Activated T-helper 2 cell treated with anti-CD3 and anti-CD28 coated beads, Interferon-gamma antibody, Interleukin-2, Interleukin-4, amounts not matched to agents 10 μg/mL and 5 μg/mL and 100 μg/mL, durations not matched to agents 14 hours and 24 hours and 36 hours (primary cell): Measurements from ENCODE around the gene DDX39B. TPM values are rescaled to one million over a fixed set of nuclear protein-coding genes. Genes with fewer than 3 reads are reported as not detected.
"Not testable (repeated sequence)": the region's sequence is repeated elsewhere in the genome, so short reads cannot be mapped to it uniquely, and the experiment has no call there.

Source experiments
- DNase-seq: peaks from one replicate; pipeline ENCODE4 v3.0.0; 2021; ENCODE audit warnings: low spot score
- H3K27ac Mint-ChIP-seq: one replicate; pipeline ENCODE4 v1.8.0; 2021; ENCODE audit warnings: mixed read lengths
- H3K27me3 Mint-ChIP-seq: one replicate; pipeline ENCODE4 v1.8.0; 2021; ENCODE audit warnings: low read depth, mixed read lengths
- H3K36me3 Mint-ChIP-seq: one replicate; pipeline ENCODE4 v1.8.0; 2021; ENCODE audit warnings: low read depth, mixed read lengths
- H3K4me1 Mint-ChIP-seq: one replicate; pipeline ENCODE4 v1.8.0; 2021; ENCODE audit warnings: low read depth, mixed read lengths
- H3K4me3 Mint-ChIP-seq: one replicate; pipeline ENCODE4 v1.8.0; 2021; ENCODE audit warnings: low read depth, mild to moderate bottlenecking, moderate library complexity, mixed read lengths
- H3K9me3 Mint-ChIP-seq: one replicate; pipeline ENCODE4 v1.8.0; 2021; ENCODE audit warnings: mixed read lengths
- intact Hi-C: fragments of 100-400 bp; cut with micrococcal nuclease; formaldehyde crosslinking; loops from one replicate; pipeline ENCODE4 v1.15.1; 2023
- total RNA-seq: library from RNA; stranded (reverse); gene quantifications from 2 replicates; pipeline ENCODE4 v1.2.3, GENCODE V29; 2022

The DDX39B gene
- total RNA-seq, 1 donor from 2014 or later, result 579 TPM

DNA sequence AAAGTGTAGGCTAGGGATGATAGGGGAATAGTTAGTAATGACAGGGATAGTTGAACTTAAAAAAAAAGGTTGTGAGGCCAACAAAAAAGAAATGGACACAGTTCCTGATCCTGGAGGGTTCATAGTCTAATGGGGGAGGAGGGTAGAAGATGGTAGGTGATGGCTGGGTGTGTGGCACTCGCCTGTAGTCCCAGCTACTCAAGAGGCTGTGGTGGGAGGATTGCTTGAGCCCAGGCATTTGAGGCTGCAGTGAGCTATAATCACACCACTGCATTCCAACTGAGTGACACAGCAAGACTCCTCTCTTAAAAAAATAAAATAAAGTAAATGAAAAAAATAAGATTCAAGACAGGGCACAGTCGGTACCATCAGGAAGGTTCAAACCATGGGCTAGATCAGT is 46.2 kb downstream of the DDX39B start:
- H3K27ac Mint-ChIP-seq, result peak overlapping the region; percentile 77
- intact Hi-C loops, result loop anchor here (10.0 kb wide), 1 partner anchor 339 kb away; no protein-coding TSS in a partner anchor
- no peaks in the 10 kb centered on the region for H3K9me3 Mint-ChIP-seq
- peak overlapping the region; percentile 95 for H3K4me3 Mint-ChIP-seq
- H3K36me3 Mint-ChIP-seq, result peaks cover 8% of the 10 kb centered on the region
- peaks cover 38% of the 10 kb centered on the region for H3K4me1 Mint-ChIP-seq
- H3K27me3 Mint-ChIP-seq, result no peaks in the 10 kb centered on the region
- no peak for DNase-seq

DNA sequence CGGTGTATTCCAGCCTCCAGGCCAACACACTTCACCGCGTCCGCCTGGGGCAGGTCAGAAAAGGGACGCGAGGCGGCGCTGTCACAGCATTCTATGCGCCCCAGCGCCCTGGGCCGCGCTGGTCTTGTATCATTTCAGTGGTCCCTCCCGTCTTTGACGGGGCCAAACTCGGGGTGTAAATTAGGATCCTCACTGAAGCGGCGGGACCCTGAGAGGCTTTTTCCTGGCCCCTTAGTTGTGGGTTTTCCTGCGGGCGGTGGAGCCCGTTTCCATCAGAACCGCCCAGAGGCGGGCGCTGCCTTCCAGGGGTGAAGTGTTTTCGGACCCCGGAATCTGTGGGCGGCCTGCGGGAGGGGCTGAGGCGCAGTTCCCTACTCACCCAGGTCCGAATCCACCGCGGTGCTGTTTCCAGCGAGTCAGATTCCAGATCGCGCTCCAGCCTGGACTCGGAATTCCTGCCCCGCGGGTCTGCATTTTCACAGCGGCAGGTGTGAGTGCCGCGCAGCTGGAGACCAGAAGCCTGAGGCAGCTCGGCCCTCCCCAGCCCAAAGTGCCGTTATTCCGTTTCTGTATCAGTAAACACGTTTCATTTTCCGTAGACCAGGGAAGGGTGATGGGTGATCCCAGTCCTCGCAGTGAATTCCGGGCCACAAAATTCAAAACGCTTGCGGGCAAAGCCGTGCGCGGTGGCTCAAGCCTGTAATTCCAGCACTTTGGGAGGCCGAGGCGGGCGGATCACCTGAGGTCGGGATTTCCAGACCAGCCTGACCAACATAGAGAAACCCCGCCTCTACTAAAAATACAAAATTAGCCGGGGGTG is 47.7 kb downstream of the DDX39B start:
- peak overlapping the region; percentile 87 for H3K27ac Mint-ChIP-seq
- intact Hi-C loops, result loop anchor here (1.0 to 10.0 kb wide), 4 partner anchors 48 to 341 kb away; partner anchors contain the start of genes DDX39B and MICA
- no peaks in the 10 kb centered on the region for H3K9me3 Mint-ChIP-seq
- H3K4me3 Mint-ChIP-seq, result peak overlapping the region; percentile 95
- peaks cover 6% of the 10 kb centered on the region for H3K36me3 Mint-ChIP-seq
- no peaks in the 10 kb centered on the region for H3K27me3 Mint-ChIP-seq
- H3K4me1 Mint-ChIP-seq, result peaks cover 36% of the 10 kb centered on the region
- peak; percentile 69 for DNase-seq

- H3K27me3 Mint-ChIP-seq, H3K9me3 Mint-ChIP-seq: not testable (repeated sequence)
These were observed 48.3 kb downstream of the DDX39B start for GRCh38 chr6:31493550-31493874.

DNA sequence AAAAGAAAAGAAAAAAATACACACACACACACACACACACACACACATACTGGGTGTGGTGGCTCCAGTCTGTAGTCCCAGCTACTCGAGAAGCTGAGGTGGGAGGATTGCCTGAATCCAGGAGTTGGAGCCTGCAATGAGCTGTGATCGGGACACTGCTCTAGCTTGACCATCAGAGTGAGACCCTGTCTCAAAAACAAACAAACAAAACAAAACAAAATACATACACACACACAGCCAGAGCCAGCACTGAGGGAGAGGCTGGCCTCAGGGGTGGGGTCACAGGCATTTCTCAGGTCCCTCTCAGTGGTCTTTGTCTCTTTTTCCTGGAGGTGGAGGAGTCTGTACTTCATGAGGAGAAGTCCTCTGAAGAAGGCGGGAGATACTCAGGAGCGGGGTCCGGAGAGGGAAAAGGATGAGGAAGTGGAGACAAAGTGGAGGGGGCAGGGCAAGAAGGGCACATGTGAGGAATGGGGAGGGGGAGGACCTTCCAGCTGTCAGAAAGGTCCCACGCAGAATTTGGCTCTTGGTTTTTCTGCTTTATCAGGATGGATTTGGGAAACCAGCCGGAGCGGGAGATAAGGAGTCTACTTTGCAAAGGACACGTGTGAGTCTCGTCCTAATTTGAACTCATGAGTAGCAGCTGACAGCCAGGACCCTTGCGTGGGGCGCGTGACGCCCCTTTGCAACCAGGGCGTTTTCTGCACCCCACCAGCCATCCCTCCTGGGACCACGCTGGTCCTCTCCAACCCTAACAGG is 51.5 kb downstream of the DDX39B start:
- Mint-ChIP-seq H3K4me3 (no peak overlapping the region), H3K27me3 (no peaks in the 10 kb centered on the region), H3K4me1 (peaks cover 21% of the 10 kb centered on the region), H3K9me3 (no peaks in the 10 kb centered on the region), H3K27ac (peak overlapping the region; percentile 19), H3K36me3 (no peaks in the 10 kb centered on the region)
- DNase-seq, result no peak
- intact Hi-C loops, result loop anchor here (5.0 to 10.0 kb wide), 3 partner anchors 88 to 345 kb away; partner anchors contain the start of gene MICA

More at GRCh38 chr6:31493550-31493874, 48.3 kb downstream of the DDX39B start:
- Mint-ChIP-seq H3K4me3 (peak overlapping the region; percentile 95), H3K4me1 (peaks cover 31% of the 10 kb centered on the region), H3K27ac (peak overlapping the region; percentile 87)
- not testable (repeated sequence) for H3K36me3 Mint-ChIP-seq, DNase-seq
- intact Hi-C loops, result loop anchor here (1.0 to 10.0 kb wide), 4 partner anchors 49 to 341 kb away; partner anchors contain the start of genes DDX39B and MICA

DNA sequence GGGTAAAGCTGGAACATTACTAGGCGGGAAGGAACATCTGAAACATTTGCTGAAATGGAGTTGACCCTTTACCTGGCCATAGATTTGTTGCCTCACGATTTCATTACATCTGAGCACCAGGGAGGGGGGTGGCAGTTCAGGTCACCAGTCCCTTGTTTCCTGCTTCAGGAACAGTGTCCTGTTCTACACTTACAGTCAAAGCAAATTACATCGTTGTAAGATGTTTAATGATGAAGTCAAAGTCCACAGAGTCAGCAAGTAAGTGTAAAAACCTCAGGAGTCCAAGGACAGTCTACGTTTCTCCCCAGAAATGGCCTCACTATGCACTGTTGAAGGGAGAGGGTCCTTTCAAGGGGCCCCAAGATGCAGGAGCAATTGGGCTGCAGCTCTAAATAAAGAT is 52.7 kb downstream of the DDX39B start:
- DNase-seq, result no peak
- H3K27ac Mint-ChIP-seq, result no peak overlapping the region
- no peaks in the 10 kb centered on the region for H3K27me3 Mint-ChIP-seq
- no peaks in the 10 kb centered on the region for H3K36me3 Mint-ChIP-seq
- no peak overlapping the region for H3K4me3 Mint-ChIP-seq
- H3K4me1 Mint-ChIP-seq, result peaks cover 19% of the 10 kb centered on the region
- intact Hi-C loops, result no loop called here
- H3K9me3 Mint-ChIP-seq, result no peaks in the 10 kb centered on the region

DNA sequence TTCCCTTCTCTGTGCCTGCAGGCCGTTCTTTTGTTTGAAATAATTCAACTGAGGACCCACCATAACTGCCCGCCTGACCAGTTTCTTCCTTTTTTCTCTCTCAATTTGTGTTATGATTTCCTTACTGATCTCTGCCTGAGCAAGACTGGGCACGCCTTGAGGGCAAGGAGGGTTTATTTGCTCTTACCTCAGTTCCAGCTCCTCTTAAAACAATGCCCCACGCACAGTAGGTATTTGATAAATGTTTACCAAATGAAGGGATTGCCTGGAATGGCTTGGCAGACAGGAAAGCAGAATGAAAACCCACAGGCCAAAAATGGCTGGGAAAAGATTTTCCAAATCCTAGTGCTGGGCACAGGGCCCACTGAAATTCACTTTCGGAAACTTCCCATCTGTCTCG is 54.1 kb downstream of the DDX39B start:
- H3K4me3 Mint-ChIP-seq, DNase-seq, H3K27me3 Mint-ChIP-seq, H3K27ac Mint-ChIP-seq, H3K36me3 Mint-ChIP-seq, intact Hi-C loops, H3K9me3 Mint-ChIP-seq: not testable (repeated sequence)
- H3K4me1 Mint-ChIP-seq, result peaks cover 15% of the 10 kb centered on the region

- peaks cover 11% of the 10 kb centered on the region for H3K4me1 Mint-ChIP-seq
- intact Hi-C loops, H3K36me3 Mint-ChIP-seq, H3K4me3 Mint-ChIP-seq, H3K27ac Mint-ChIP-seq, H3K9me3 Mint-ChIP-seq, H3K27me3 Mint-ChIP-seq, DNase-seq: not testable (repeated sequence)
These were observed 55.6 kb downstream of the DDX39B start for GRCh38 chr6:31486065-31486837.

GRCh38 chr6:31485055-31485454 is 56.7 kb downstream of the DDX39B start:
- no peak for DNase-seq
- Mint-ChIP-seq H3K27ac (no peak overlapping the region), H3K36me3 (no peaks in the 10 kb centered on the region), H3K9me3 (no peaks in the 10 kb centered on the region), H3K4me3 (no peak overlapping the region), H3K27me3 (no peaks in the 10 kb centered on the region), H3K4me1 (peaks cover 8% of the 10 kb centered on the region)
- intact Hi-C loops, result no loop called here

DNA sequence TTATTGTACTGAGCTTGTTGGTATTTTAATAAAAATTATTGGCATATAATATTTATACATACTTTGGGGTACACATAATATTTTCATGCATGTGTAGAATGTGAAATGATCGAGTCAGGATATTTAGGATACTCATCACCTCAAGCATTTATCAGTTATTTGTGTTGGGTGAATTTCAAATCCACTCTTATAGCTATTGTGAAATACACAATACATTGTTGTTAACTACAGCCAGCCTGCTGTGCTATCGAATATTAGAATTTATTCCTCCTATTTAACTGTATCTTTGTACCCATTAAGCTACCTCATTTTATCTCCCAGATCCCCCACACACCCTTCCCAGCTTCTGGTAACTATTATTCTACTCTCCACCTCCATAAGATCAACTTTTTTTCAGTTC is 58.4 kb downstream of the DDX39B start:
- DNase-seq, result no peak
- peaks cover 5% of the 10 kb centered on the region for H3K4me1 Mint-ChIP-seq
- H3K9me3 Mint-ChIP-seq, result no peaks in the 10 kb centered on the region
- H3K27ac Mint-ChIP-seq, result no peak overlapping the region
- no peak overlapping the region for H3K4me3 Mint-ChIP-seq
- no peaks in the 10 kb centered on the region for H3K27me3 Mint-ChIP-seq
- no peaks in the 10 kb centered on the region for H3K36me3 Mint-ChIP-seq
- intact Hi-C loops, result no loop called here

DNA sequence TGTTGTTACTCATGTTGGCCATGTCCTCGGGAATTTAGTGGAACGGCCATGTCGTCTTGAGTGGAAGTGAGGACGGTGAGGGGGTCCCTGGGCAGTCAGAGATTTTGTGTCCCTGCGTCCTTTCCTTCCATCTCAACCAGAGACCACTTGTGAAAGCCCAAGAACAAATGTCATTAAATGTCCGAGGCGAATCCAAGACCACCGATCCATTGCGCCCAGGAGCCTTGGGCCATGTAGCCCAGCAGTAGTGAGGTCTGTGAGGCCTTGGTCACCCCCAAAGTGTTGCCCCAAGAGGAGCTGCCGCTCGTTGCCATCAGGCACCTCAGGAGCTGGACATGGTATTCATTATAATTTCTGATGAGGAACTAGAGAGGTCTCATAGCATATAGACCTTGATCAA is 61.2 kb downstream of the DDX39B start:
- peaks cover 3% of the 10 kb centered on the region for H3K36me3 Mint-ChIP-seq
- no peaks in the 10 kb centered on the region for H3K9me3 Mint-ChIP-seq
- H3K27ac Mint-ChIP-seq, result no peak overlapping the region
- H3K4me3 Mint-ChIP-seq, result no peak overlapping the region
- H3K4me1 Mint-ChIP-seq, result no peaks in the 10 kb centered on the region
- intact Hi-C loops, result no loop called here
- DNase-seq, result no peak
- no peaks in the 10 kb centered on the region for H3K27me3 Mint-ChIP-seq
